ENCODE measurements around the gene ILK.

The ILK gene

DNA sequence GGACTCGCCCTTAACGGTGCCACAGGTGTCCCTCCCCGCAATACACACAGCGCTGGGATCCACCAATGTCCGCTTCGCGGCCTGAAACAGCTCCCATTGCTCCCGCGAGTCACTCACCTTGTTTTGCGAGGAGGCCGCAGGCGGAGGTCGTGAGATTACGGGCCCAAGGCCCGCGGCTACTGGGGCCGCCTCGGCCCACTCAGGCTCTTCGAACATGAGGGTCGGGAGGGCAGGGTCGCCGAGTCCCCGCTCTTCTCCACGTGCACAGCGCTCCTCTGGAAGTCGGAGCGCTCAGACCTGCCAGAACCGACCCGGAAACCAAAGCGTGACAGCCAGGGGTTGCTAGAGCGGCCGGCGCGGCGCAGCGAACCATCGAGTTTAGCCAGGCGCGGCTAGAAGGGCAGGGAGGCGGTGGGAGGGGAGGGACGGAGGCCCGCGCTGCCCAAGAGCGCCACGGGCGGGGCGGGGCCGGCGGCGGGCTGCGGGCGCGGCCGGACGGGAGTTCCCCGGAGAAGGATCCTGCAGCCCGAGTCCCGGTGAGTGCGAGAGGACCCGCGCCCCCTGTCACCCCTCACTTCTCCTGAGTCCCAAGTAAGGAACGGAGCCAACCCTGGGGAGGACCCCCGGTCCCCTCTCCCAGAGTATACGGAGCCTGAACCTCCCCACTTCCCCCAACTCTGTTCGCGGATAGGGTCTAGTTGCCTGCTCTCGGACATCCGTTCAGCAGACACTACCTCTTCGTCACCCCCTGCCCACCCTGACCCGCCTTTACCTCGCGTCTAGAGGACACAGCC lies at the start of gene ILK, which contains the start of gene RRP8:
ILK (plus strand) TSS at position 488 of the 794 bp plus-strand sequence. CDS start 498 bp downstream, outside the sequence.
RRP8 (minus strand) TSS at position 330 of the 794 bp plus-strand sequence; CDS start at position 216, 114 bp downstream.
- TF ChIP-seq, protein P1, sequence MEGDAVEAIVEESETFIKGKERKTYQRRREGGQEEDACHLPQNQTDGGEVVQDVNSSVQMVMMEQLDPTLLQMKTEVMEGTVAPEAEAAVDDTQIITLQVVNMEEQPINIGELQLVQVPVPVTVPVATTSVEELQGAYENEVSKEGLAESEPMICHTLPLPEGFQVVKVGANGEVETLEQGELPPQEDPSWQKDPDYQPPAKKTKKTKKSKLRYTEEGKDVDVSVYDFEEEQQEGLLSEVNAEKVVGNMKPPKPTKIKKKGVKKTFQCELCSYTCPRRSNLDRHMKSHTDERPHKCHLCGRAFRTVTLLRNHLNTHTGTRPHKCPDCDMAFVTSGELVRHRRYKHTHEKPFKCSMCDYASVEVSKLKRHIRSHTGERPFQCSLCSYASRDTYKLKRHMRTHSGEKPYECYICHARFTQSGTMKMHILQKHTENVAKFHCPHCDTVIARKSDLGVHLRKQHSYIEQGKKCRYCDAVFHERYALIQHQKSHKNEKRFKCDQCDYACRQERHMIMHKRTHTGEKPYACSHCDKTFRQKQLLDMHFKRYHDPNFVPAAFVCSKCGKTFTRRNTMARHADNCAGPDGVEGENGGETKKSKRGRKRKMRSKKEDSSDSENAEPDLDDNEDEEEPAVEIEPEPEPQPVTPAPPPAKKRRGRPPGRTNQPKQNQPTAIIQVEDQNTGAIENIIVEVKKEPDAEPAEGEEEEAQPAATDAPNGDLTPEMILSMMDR (IDR thresholded peaks at IDR 0.05; ENCODE audit: low read depth, low read length): no peak
- peak within 1 kb of the TSS; percentile 96 for H3K4me3 ChIP-seq (ENCODE audit: low read depth, low read length)

DNA sequence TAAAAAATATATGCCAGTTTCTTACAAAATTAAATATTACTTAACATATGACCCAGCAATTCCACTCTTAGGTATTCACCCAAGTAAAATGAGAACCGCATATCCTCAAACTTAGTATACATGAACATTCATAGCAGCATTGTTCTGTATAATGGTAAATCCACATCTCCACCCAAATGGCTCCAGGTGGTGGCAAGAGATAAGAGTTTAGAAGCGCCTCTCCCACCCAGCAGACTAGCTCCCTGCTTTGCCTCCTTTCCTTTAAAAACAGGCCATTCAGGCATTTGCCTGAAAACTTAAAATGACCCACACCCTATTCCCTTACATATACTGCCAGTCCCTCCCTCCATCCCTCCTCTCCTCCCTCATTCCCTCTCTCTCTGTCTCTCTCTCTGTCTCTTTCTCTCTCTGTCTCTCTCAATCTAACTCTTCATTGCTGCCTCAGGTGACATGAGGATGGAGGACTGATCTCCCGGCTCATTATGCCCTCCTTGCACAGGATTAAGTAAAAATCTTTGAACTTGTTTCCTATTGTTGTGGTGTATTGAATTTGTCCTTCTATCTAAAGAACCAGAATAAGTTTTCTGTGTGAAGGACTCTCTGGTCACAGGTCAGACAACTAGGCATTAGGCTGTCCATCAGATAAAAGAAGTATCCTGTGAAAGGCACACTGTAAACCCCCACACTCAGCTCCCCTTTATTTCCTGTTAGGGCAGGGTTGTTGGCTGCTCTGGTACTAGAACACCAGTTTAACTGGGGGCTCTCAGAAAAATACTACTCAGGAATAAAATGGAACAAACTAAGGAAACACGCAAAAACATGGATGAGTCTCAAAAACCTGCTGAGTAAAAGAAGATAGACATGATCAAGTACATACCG lies 48.5 kb upstream of the ILK start:
- no peak overlapping the region for H3K4me3 ChIP-seq (ENCODE audit: low read depth, low read length)
- TF ChIP-seq, protein P1 (IDR thresholded peaks at IDR 0.05; ENCODE audit: low read depth, low read length): no peak

DNA sequence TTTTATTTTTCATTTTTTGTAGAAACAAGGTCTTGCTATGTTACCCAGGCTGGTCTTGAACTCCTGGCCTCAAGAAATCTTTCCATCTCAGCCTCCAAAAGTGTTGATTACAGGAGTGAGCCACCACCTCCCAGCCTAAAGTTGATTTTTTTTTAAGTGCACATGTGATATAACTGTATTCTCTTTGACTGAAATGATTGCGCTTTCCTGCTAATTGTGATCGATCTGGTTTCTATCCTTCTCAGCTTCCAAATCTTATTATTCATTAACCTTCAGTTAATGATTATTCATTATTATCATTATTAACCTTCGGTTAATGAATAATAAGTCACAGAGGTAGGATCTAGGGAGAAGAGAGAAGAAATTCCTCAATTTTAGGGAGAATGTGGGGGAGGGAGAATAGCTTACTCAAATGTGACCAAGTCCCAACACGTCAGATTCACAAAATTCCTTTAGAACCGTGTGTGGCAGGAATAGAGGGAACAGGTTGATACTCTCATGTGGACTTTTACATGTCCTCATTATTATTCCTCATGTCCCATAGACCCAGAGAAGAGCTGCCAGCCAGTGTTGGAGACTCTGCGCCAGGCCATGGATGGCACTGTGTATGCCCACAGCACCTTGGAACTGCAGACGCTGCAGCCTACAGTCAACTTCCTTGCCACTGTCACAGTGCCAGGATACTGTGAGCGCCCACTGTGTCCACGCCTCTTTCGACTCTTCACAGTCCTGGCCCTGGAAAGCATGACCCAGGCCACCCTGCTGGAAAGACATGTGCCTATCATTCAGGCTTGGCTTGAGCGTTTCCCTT lies 47.2 kb upstream of the ILK start:
- TF ChIP-seq, protein P1 (IDR thresholded peaks at IDR 0.05; ENCODE audit: low read depth, low read length): no peak
- H3K4me3 ChIP-seq (ENCODE audit: low read depth, low read length): no peak overlapping the region

DNA sequence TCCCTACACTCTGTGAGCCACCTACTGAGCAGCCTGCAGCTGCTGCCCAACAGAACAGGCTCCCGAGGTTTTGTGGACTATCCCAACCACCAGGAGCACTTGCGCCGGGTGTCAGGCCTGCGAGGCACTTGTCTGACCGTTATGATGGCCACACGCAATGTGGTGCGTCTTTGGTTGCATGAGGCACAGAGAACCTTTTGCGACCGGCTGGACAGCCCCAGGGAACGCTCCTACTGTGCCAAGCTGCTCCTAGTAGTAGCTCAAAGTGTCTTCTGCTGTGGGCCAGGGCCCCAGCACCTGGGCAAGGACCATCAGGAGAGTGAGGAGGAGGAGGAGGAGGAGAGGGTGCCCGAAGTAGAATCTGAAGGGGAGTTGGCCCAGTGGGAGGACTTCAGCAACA lies 46.5 kb upstream of the ILK start:
- no peak overlapping the region for H3K4me3 ChIP-seq (ENCODE audit: low read depth, low read length)
- TF ChIP-seq, protein P1 (IDR thresholded peaks at IDR 0.05; ENCODE audit: low read depth, low read length): no peak

DNA sequence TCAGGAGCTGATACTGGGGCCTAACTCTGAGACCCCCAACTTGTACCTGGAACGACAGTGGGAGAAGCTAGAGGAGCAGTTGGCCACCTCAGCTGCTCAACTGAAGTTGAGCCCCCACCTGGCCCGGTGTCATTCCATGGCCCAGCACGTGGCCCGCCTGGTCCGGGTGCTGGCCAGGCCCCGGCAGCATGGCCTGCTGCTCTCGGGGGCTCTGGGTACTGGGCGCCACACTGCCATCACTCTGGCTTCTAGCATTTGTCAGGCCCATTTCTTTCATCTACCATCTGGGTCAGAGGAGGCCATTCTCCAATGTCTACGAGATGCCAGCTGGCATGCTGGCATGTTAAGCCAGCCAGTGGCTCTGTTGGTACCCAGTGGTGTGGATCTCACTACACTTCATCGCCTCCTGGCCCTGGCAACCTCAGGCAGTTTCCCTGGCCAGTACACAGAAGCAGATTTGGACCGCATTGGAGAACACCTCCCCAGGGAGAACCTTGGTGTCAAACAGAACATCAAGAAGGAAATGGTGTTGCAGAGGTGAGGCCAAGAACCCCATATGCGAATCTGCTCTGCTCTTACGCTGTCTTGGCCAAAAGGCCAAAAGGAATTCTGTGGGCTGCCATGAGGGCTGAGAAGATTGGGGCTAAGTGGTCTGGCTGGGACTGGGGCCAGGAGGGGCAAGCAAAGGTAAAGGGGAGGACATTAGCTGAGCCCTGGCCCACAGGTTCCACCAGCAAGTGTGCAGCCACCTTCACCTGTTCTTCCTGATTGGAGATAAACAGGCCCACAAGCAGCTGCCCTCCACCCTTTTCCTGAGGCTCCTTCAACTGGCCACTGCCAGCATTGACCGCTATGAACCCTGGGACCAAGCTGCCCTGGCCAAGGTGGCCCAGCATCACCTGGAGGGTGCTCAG lies 45.6 kb upstream of the ILK start:
- no peak overlapping the region for H3K4me3 ChIP-seq (ENCODE audit: low read depth, low read length)
- TF ChIP-seq, protein P1 (IDR thresholded peaks at IDR 0.05; ENCODE audit: low read depth, low read length): no peak

DNA sequence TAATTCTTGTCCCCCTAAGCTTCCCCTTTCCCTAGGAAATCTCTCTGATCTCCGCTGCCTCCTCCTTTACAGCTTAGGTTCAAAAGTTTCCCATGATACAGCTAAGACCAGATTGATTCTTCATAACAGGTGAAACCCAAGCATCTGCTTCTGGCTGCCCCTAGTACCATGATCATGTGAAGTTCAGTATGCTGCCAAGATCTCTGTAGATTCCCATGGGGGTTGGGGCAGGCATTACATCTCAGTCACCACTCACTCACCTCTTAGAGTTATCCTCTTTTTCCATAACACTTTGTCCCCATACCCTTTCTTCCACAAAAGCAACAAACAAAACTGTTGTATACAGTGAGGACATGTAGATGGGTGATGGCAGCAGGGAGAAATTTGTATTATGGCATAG lies 44.2 kb upstream of the ILK start:
- TF ChIP-seq, protein P1 (IDR thresholded peaks at IDR 0.05; ENCODE audit: low read depth, low read length): no peak
- H3K4me3 ChIP-seq (ENCODE audit: low read depth, low read length): no peak overlapping the region

Data from WI38 (cell line).